HepG2 (cell line): ENCODE data around the gene OR2A25. TPM values are rescaled to one million over a fixed set of nuclear protein-coding genes. Genes with fewer than 3 reads are reported as not detected.

Source experiments
- ATAC-seq: fragments of 200-7000 bp; cut with Tn5 transposase; 3 replicates; pipeline ENCODE4 v1.9.1; 2020; ENCODE audit warnings: mild to moderate bottlenecking, moderate library complexity
- BruUV-seq: library from RNA; stranded (reverse); fragments of 400-500 nt; replicated peaks from 2 replicates; lab custom pipeline; 2021; lab: Mats Ljungman, UMichigan
- CTCF ChIA-PET: fragments of 300-600 bp; formaldehyde crosslinking; extraction: SDS; loops from one replicate; lab custom pipeline; 2021; ENCODE audit warnings: low total read pairs, inconsistent platforms, low intra/inter-chr PET ratio; lab: Yijun Ruan, JAX
- POLR2A ChIA-PET: fragments of 350-600 bp; sonication (Branson Sonifier 250); formaldehyde crosslinking; loops from one replicate; lab custom pipeline; 2020; ENCODE audit warnings: antibody characterized with exemption, inconsistent platforms; lab: Yijun Ruan, JAX
- DNase-seq: peaks from one replicate; pipeline ENCODE4 v3.0.0-alpha.2; 2015; ENCODE audit warnings: low spot score
- FAIRE-seq: peaks from 3 replicates; lab custom pipeline; 2011; peaks lifted over from hg19 to GRCh38; lab: Jason Lieb, UNC
- H2AFZ ChIP-seq: one replicate; pipeline ENCODE4 v1.6.1; 2011; ENCODE audit warnings: low read length, inconsistent platforms
- H3K27ac ChIP-seq: fragments of 300-600 bp; 3 replicates; pipeline ENCODE4 v1.8.0; 2011; ENCODE audit warnings: mixed run types, mild to moderate bottlenecking, mixed read lengths, low read length, inconsistent platforms; ENCODE audit not compliant: insufficient read depth; ENCODE audit errors: extremely low read length
- H3K27me3 ChIP-seq, 2 experiments: fragments of 200-600 bp in 1 of 2; 2 replicates in 1 of 2; 3 replicates in 1 of 2; pipeline versions ENCODE4 v1.6.0 to v1.8.0; 2011; ENCODE audit warnings: low read length in 2 of 2, mild to moderate bottlenecking in 2 of 2, moderate library complexity in 2 of 2, inconsistent platforms in 1 of 2; ENCODE audit not compliant: insufficient read depth in 2 of 2, control insufficient read depth in 1 of 2
- H3K36me3 ChIP-seq, 2 experiments: fragments of 200-600 bp in 1 of 2; replicated peaks in 1 of 2; 2 replicates in 1 of 2; 3 replicates in 1 of 2; pipeline versions ENCODE4 v1.5.1 to v1.8.0; 2011; ENCODE audit warnings: low read length in 2 of 2, inconsistent platforms in 1 of 2; ENCODE audit not compliant: insufficient read depth in 2 of 2, control insufficient read depth in 1 of 2
- H3K4me1 ChIP-seq: 2 replicates; pipeline ENCODE4 v1.5.1; 2012; ENCODE audit warnings: low read length, inconsistent platforms; ENCODE audit not compliant: insufficient read depth
- H3K4me2 ChIP-seq: 2 replicates; pipeline ENCODE4 v1.6.0; 2011; ENCODE audit warnings: low read depth, low read length, inconsistent platforms
- H3K4me3 ChIP-seq, 3 experiments: fragments of 200-600 bp in 1 of 3; sonication (generic), shearing (Covaris generic) in 1 of 3; replicated peaks in 1 of 3; 2 replicates each; pipeline ENCODE4 v1.5.1; 2011 to 2016; ENCODE audit warnings: low read length in 3 of 3, inconsistent platforms in 2 of 3, low read depth in 2 of 3, mild to moderate bottlenecking in 2 of 3, control low read depth in 1 of 3, mixed read lengths in 1 of 3; ENCODE audit not compliant: insufficient read depth in 1 of 3
- H3K79me2 ChIP-seq: one replicate; pipeline ENCODE4 v1.6.1; 2011; ENCODE audit warnings: low read length, inconsistent platforms; ENCODE audit not compliant: insufficient read depth
- H3K9ac ChIP-seq: 2 replicates; pipeline ENCODE4 v1.6.0; 2011; ENCODE audit warnings: mild to moderate bottlenecking, low read depth, low read length, inconsistent platforms; ENCODE audit not compliant: insufficient read depth
- H3K9me3 ChIP-seq: 2 replicates; pipeline ENCODE4 v1.5.1; 2012; ENCODE audit warnings: mild to moderate bottlenecking, low read length
- H4K20me1 ChIP-seq: 2 replicates; pipeline ENCODE4 v1.6.0; 2011; ENCODE audit warnings: inconsistent platforms, mild to moderate bottlenecking, low read length, moderate library complexity; ENCODE audit not compliant: insufficient read depth
- BATF2 ChIP-seq: sonication (generic); formaldehyde crosslinking; IDR thresholded peaks from 2 replicates; pipeline ENCODE4 v1.8.0; 2022; ENCODE audit warnings: mild to moderate bottlenecking, missing genetic modification reagents, moderate library complexity
- CHD4 ChIP-seq: fragments of 200-600 bp; sonication (generic); IDR thresholded peaks from 2 replicates; pipeline ENCODE4 v1.7.0; 2017; ENCODE audit warnings: mild to moderate bottlenecking, low read length, borderline replicate concordance
- GZF1 ChIP-seq: sonication (generic); formaldehyde crosslinking; IDR thresholded peaks from 2 replicates; pipeline ENCODE4 v1.5.1; 2020; ENCODE audit warnings: mild to moderate bottlenecking, missing genetic modification reagents
- LCORL ChIP-seq, 2 experiments: fragments of 450-650 bp in 1 of 2; sonication (generic) in 1 of 2; formaldehyde crosslinking in 1 of 2; IDR thresholded peaks; 2 replicates each; pipeline versions ENCODE4 v1.5.0 to v1.6.1; 2017 to 2020; ENCODE audit warnings: antibody characterized with exemption in 1 of 2, missing genetic modification reagents in 1 of 2
- WGBS: methylation state at CpG from one replicate; pipeline ENCODE4 v1.1.6; 2017; ENCODE audit warnings: low lambda C conversion rate; 5-methylcytosine and 5-hydroxymethylcytosine counted together
- in situ Hi-C: cut with HindIII; loops from 2 replicates; pipeline ENCODE4 v1.10.0; 2017; ENCODE audit warnings: low pct_unique_long_range_greater_than_20kb; ENCODE audit not compliant: extremely low pct_ligation_motif_present
- intact Hi-C: fragments of 100-400 bp; cut with micrococcal nuclease; formaldehyde crosslinking; loops from one replicate; pipeline ENCODE4 v1.10.0; 2022; ENCODE audit not compliant: unreplicated experiment
- polyA plus RNA-seq, 8 experiments: library from polyadenylated mRNA; depleted of rRNA in 3 of 8; stranded (reverse) in 7 of 8; unstranded in 1 of 8; fragments of >200 nt; fragmentation: Illumina TruSeq in 4 of 8; extraction: Trizol in 4 of 8; gene quantifications; 2 replicates each; pipeline versions ENCODE4 v1.2.1 to v1.2.3, GENCODE V29; 2011 to 2016; ENCODE audit warnings: low read depth in 4 of 8, missing spikeins in 1 of 8, mixed read lengths in 1 of 8; ENCODE audit not compliant: insufficient read depth in 1 of 8
- total RNA-seq, 5 experiments: library from RNA; depleted of rRNA; stranded (reverse); fragments of >200 nt; fragmentation: Illumina TruSeq; extraction: Trizol; gene quantifications; 2 replicates each; pipeline ENCODE4 v1.2.3, GENCODE V29; 2016; ENCODE audit warnings: low read depth in 1 of 5

OR2A25 gene
- total and polyA plus RNA-seq, 2 of the 13 experiments (the other 11 are each of a cell fraction or from before 2014, with no cell fraction given), result 0.07 TPM; not detected in 1

- no peak overlapping the region for H2AFZ ChIP-seq
- no peak overlapping the region for H3K4me3 ChIP-seq
- no peaks in the 10 kb centered on the region for H3K27me3 ChIP-seq
- H3K4me1 ChIP-seq, result no peaks in the 10 kb centered on the region
- no peak overlapping the region for H3K4me2 ChIP-seq
- CTCF ChIA-PET, result no interaction called here
- no peak for FAIRE-seq
- H3K36me3 ChIP-seq, result no peaks in the 10 kb centered on the region
- intact Hi-C loops, result no loop called here
- H3K79me2 ChIP-seq, result no peaks in the 10 kb centered on the region
- no peak for ATAC-seq
- POLR2A ChIA-PET, result no interaction called here
- H4K20me1 ChIP-seq, result no peaks in the 10 kb centered on the region
- TF ChIP-seq BATF2 (no peak), LCORL (IDR thresholded peaks at IDR 0.05) (peak; percentile 91), LCORL (CRISPR knock-in tag; IDR thresholded peaks at IDR 0.05) (no peak)
- no peak overlapping the region for H3K27ac ChIP-seq
- H3K9me3 ChIP-seq, result no peaks in the 10 kb centered on the region
- H3K9ac ChIP-seq, result no peak overlapping the region
- DNase-seq, result no peak
- in situ Hi-C loops, result no loop called here
- BruUV-seq, result no TSS peak
- WGBS, result 45% methylated on average over 4 of the region's 4 CpGs
Observed at GRCh38 chr7:144086730-144087129, 17.1 kb downstream of the OR2A25 start.

- ATAC-seq (no peak), DNase-seq (no peak), FAIRE-seq (no peak)
- H3K4me2 ChIP-seq, result no peak overlapping the region
- H3K4me1 ChIP-seq, result no peaks in the 10 kb centered on the region
- H3K27ac ChIP-seq, result no peak overlapping the region
- no peak overlapping the region for H3K4me3 ChIP-seq
- H4K20me1 ChIP-seq, result no peaks in the 10 kb centered on the region
- H3K9me3 ChIP-seq, result no peaks in the 10 kb centered on the region
- H3K79me2 ChIP-seq, result no peaks in the 10 kb centered on the region
- ChIA-PET CTCF (no interaction called here), POLR2A (no interaction called here)
- H3K36me3 ChIP-seq, result no peaks in the 10 kb centered on the region
- no peak overlapping the region for H2AFZ ChIP-seq
- intact Hi-C loops (no loop called here), in situ Hi-C loops (no loop called here)
- 4% methylated on average over 1 of the region's 1 CpG for WGBS
- no TSS peak for BruUV-seq
- TF ChIP-seq GZF1 (CRISPR knock-in tag) (peak; percentile 96), CHD4 (no peak)
- no peak overlapping the region for H3K9ac ChIP-seq
- no peaks in the 10 kb centered on the region for H3K27me3 ChIP-seq
Observed at GRCh38 chr7:144087230-144087629, 17.6 kb downstream of the OR2A25 start.
